Adrenal gland (tissue), 12 donors: ENCODE results near the gene MYO18A. TPM values are rescaled to one million over a fixed set of nuclear protein-coding genes. Genes with fewer than 3 reads are reported as not detected.

Source experiments
- DNase-seq, 7 donors: peaks; one replicate each; pipeline ENCODE4 v3.0.0-alpha.2; 2019 to 2020
- H3K27ac ChIP-seq, 5 donors: fragments of 200-600 bp; sonication (generic) in 4 of 5; 1 replicate in 3 of 5; 2 replicates in 2 of 5; pipeline versions ENCODE4 v1.5.1 to v1.8.0; 2016 to 2020; ENCODE audit warnings: mild to moderate bottlenecking in 1 of 5
- H3K27me3 ChIP-seq: fragments of 200-600 bp; 2 replicates; pipeline ENCODE4 v1.8.0; 2021
- H3K36me3 ChIP-seq, 2 donors: fragments of 200-600 bp; replicated peaks in 1 of 2; 1 replicate in 1 of 2; 2 replicates in 1 of 2; pipeline versions ENCODE4 v1.5.1 to v1.8.0; 2018 to 2022
- H3K4me1 ChIP-seq, 2 donors: fragments of 200-600 bp; replicated peaks in 1 of 2; 1 replicate in 1 of 2; 2 replicates in 1 of 2; pipeline versions ENCODE4 v1.5.1 to v1.8.0; 2018 to 2021
- H3K4me3 ChIP-seq, 4 donors: fragments of 200-600 bp; sonication (generic) in 3 of 4; one replicate each; pipeline ENCODE4 v1.5.1; 2016 to 2018
- H3K9me3 ChIP-seq, 3 donors: fragments of 200-600 bp; sonication (generic) in 1 of 3; replicated peaks in 1 of 3; 1 replicate in 2 of 3; 2 replicates in 1 of 3; pipeline versions ENCODE4 v1.5.1 to v1.8.0; 2016 to 2021
- POLR2A ChIP-seq, 2 donors: fragments of 450-650 bp; IDR thresholded peaks; one replicate each; pipeline ENCODE4 v1.6.1; 2017; ENCODE audit warnings: antibody characterized with exemption in 2 of 2, mild to moderate bottlenecking in 2 of 2, moderate library complexity in 1 of 2
- whole genome bisulfite sequencing, 4 donors: extraction: QIAGEN DNeasy Blood & Tissue Kit in 2 of 4; methylation state at CpG; one replicate each; pipeline versions ENCODE4 v1.1.5 to v1.1.7; 2013 to 2017; 5-methylcytosine and 5-hydroxymethylcytosine counted together
- intact Hi-C, 2 donors: fragments of 100-400 bp; cut with DNase I; formaldehyde crosslinking; loops; one replicate each; pipeline versions ENCODE4 v1.14.1 to v1.15.0; 2022 to 2023
- polyA plus RNA-seq, 3 donors: library from polyadenylated mRNA; stranded (reverse); fragments of 200-250 nt in 2 of 3; fragments of 350-450 nt in 1 of 3; fragmentation: Illumina TruSeq in 1 of 3; extraction: RNeasy Lipid Tissue Mini Kit (QIAGEN cat#74804) in 1 of 3; gene quantifications; one replicate each; pipeline ENCODE4 v1.2.3, GENCODE V29; 2013 to 2014
- total RNA-seq, 9 donors: library from RNA; depleted of rRNA in 4 of 9; stranded (reverse); fragments of >200 nt in 4 of 9; fragments of 120-200 nt in 1 of 9; fragmentation: NEBNext Ultra II Directional in 1 of 9; extraction: Animal tissue kit (Norgen Biotek cat#: 25700) in 1 of 9; gene quantifications; one replicate each; pipeline versions ENCODE4 v1.1.0 to v1.2.4, GENCODE V29; 2013 to 2023
- TF ChIP-seq, protein P1 (sequence below), 6 experiments: fragments of 450-650 bp in 4 of 6; fragments of 200-600 bp in 2 of 6; sonication (generic) in 1 of 6; IDR thresholded peaks; 1 replicate in 5 of 6; 2 replicates in 1 of 6; pipeline versions ENCODE4 v1.5.1 to v1.8.0; 2016 to 2021; ENCODE audit warnings: antibody characterized with exemption in 6 of 6, mild to moderate bottlenecking in 2 of 6, moderate library complexity in 1 of 6
- donor health status: healthy with polysubstance abuse.
- donor health status: Bipolar disorder and iron deficiency.
- donor health status: DM: yes; HTN: yes; CAD: no.
- donor health status: DM: no; HTN: no; CAD: no.
- donor health status: DM: no; HTN: no; CAD: no.
- donor health status: DM: yes; HTN: yes; CAD: no.

Gene MYO18A
- total and polyA plus RNA-seq, 12 donors = 19.6 to 95.6 (median 40.7) TPM

DNA sequence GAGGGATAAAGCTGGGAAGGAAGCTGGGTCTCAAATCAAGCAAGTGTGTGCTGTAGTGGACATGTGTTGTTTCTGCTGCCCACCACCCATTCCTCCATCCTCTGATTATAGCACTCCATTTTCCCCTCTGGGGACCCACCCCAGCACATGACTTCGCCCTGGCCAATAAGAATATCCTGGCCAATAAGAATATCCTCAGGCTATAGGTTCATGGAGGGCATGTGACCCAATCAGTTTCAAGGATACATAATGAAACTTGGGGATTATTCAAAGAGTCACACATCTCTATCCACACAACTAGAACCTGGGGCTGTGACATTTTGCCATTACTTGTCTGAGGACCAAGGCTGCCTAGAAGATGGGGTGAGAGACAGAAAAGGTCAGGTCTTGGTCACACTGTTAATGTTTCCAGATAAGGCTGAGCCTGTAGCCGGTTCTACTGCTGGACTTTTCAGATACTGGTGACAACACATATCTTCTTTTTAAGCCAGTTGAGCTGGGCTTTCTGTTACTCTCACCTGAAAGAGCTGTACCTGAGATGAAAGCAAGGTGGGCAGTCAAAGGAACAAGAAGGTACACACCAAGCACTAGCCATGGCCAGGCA is 33.7 kb downstream of the MYO18A start:
- H3K4me1 ChIP-seq = peaks cover 21 to 72% of the 10 kb centered on the region in 2 donors
- no peak for TF ChIP-seq POLR2A (IDR thresholded peaks at IDR 0.05)
- TF ChIP-seq, protein P1, sequence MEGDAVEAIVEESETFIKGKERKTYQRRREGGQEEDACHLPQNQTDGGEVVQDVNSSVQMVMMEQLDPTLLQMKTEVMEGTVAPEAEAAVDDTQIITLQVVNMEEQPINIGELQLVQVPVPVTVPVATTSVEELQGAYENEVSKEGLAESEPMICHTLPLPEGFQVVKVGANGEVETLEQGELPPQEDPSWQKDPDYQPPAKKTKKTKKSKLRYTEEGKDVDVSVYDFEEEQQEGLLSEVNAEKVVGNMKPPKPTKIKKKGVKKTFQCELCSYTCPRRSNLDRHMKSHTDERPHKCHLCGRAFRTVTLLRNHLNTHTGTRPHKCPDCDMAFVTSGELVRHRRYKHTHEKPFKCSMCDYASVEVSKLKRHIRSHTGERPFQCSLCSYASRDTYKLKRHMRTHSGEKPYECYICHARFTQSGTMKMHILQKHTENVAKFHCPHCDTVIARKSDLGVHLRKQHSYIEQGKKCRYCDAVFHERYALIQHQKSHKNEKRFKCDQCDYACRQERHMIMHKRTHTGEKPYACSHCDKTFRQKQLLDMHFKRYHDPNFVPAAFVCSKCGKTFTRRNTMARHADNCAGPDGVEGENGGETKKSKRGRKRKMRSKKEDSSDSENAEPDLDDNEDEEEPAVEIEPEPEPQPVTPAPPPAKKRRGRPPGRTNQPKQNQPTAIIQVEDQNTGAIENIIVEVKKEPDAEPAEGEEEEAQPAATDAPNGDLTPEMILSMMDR (IDR thresholded peaks at IDR 0.05) = no peak

DNA sequence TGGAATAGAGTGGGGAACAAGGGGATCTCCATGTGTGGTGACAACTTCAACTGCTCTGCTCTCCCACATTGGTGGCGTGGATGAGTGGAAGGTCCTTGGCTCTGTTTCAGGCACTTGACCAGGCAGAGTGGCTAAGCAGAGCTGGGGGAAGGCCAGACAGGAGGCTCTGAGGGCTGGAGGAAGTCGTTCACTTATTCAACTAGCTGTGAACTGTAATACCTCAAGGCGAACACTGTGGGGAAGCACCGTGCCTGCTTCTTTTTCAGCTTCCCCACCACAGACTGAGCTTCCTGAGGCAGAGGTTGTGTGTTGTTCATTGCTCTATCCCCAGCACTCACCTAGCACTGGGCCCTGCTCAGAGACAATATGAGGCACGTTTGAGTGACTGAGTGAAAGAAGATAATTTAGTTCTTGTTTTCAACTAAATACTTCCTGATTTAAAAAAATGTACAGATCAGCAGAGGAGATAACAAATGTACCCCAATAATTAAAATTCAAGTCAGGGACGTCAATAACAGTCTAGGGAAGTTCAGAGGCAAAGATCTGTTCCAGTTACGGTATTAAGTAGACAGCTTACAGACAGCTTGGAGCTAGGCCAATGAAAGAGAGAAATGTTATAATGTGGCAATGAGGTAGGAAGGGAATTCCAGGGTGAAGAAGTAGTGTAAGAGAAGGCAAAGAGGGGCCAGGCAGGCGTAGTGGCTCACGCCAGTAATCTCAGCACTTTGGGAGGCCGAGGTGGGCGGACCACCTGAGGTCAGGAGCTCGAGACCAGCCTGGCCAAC is 34.7 kb downstream of the MYO18A start:
- Histone ChIP-seq H3K4me3 (no peak overlapping the region), H3K9me3 (no peaks in the 10 kb centered on the region), H3K27me3 (no peaks in the 10 kb centered on the region), H3K27ac (peak overlapping the region in 3 of 5 donors; percentile 20 to 71 (median 63)), H3K36me3 (no peaks in the 10 kb centered on the region), H3K4me1 (peaks cover 22 to 79% of the 10 kb centered on the region in 2 donors)
- TF ChIP-seq, protein P1 (IDR thresholded peaks at IDR 0.05) = peak; percentile 29 to 81 (median 72)
- TF ChIP-seq POLR2A (IDR thresholded peaks at IDR 0.05) = no peak
- intact Hi-C loops = loop anchor here (5.0 to 10.0 kb wide), 2 partner anchors 37 to 139 kb away; partner anchors contain the start of gene MYO18A (in 1 of the 2)
- WGBS, 4 donors = 39 to 45% (median 40%) methylated on average over 12 of the region's 12 CpGs
- peak in 6 of 7 donors; percentile 78 to 90 (median 82) for DNase-seq

More for the DNA sequence above, 33.7 kb downstream of the MYO18A start:
- WGBS, 4 donors = 49 to 70% (median 61%) methylated on average over 2 of the region's 2 CpGs
- Histone ChIP-seq H3K27ac (peak overlapping the region in 3 of 5 donors; percentile 46 to 70 (median 50)), H3K4me3 (no peak overlapping the region), H3K9me3 (no peaks in the 10 kb centered on the region), H3K36me3 (no peaks in the 10 kb centered on the region), H3K27me3 (no peaks in the 10 kb centered on the region)
- intact Hi-C loops = loop anchor here (5.0 to 10.0 kb wide), 2 partner anchors 36 to 138 kb away; partner anchors contain the start of gene MYO18A (in 1 of the 2)
- no peak for DNase-seq

DNA sequence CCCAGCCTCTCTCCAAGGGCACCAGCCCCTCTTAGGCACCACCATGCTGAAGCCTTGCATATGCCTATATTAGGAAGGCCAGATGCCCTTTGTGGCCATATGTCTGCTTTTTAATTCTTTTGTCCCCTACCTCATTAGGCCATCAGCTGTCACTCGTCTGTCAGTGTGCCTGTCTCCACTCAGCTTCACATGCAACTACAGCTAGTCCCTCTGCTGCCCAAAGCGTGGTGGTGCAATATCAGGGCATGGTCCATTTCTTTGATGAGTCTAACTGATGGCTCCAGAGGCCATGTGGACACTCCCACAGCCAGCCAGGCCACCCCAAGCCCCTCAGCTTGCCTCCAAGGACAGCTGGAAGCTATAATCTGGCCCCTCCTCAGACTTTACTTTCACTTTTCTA is 36.3 kb downstream of the MYO18A start:
- H3K36me3 ChIP-seq = no peaks in the 10 kb centered on the region
- WGBS, 4 donors = 43 to 72% (median 64%) methylated on average over 2 of the region's 2 CpGs
- no peaks in the 10 kb centered on the region for H3K9me3 ChIP-seq
- H3K27ac ChIP-seq = peak overlapping the region in 1 of 5 donors; percentile 57
- no peak overlapping the region for H3K4me3 ChIP-seq
- H3K4me1 ChIP-seq = peaks cover 24 to 79% of the 10 kb centered on the region in 2 donors
- no peaks in the 10 kb centered on the region for H3K27me3 ChIP-seq
- peak in 1 of 7 donors; percentile 75 for DNase-seq
- intact Hi-C loops = loop anchor here in 1 of 2 donors (5.0 to 10.0 kb wide), 2 partner anchors 33 to 141 kb away; no protein-coding TSS in a partner anchor
- TF ChIP-seq, protein P1 (IDR thresholded peaks at IDR 0.05) = peak in 5 of 6 experiments; percentile 19 to 55 (median 29)
- TF ChIP-seq POLR2A (IDR thresholded peaks at IDR 0.05) = no peak

DNA sequence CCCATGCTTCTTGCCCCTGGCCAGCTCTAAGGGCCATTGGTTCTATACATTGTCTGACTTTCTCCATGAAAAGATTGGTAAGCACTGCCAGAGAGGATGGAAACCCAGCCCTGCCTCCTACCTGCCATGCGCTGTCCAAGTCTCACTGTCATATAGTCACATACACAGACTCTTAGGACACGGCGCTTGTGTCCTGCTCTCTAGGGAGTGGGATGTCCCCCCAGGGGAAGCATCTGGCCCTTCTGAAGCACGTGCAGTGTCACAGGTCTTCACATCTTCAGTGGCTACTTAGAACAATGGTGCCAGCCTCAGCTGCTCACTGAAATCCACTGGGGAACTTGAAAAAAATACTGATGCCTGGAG is 38.7 kb downstream of the MYO18A start:
- Histone ChIP-seq H3K4me1 (peaks cover 21 to 71% of the 10 kb centered on the region in 2 donors), H3K36me3 (no peaks in the 10 kb centered on the region), H3K27ac (peak overlapping the region in 4 of 5 donors; percentile 24 to 85 (median 71)), H3K9me3 (no peaks in the 10 kb centered on the region), H3K27me3 (no peaks in the 10 kb centered on the region), H3K4me3 (no peak overlapping the region)
- TF ChIP-seq, protein P1 (IDR thresholded peaks at IDR 0.05) = no peak
- TF ChIP-seq POLR2A (IDR thresholded peaks at IDR 0.05) = no peak
- WGBS, 4 donors = 71 to 82% (median 74%) methylated on average over 4 of the region's 4 CpGs; no CpG with 5 or more reads in 1 of the 4 donors
- no peak for DNase-seq
- intact Hi-C loops = loop anchor here in 1 of 2 donors (5.0 to 10.0 kb wide), 2 partner anchors 36 to 143 kb away; no protein-coding TSS in a partner anchor
